GM19025 (cell line): ENCODE measurements around the gene ZYG11A.
"Not testable (repeated sequence)": the region's sequence is repeated elsewhere in the genome, so short reads cannot be mapped to it uniquely, and the experiment has no call there.

Experiments
- ATAC-seq: cut with Tn5 transposase; IDR thresholded peaks from one replicate; pipeline ENCODE4 v1.9.1; 2021; ENCODE audit warnings: mild to moderate bottlenecking, low read depth, moderate library complexity; ENCODE audit not compliant: unreplicated experiment

Gene ZYG11A

DNA sequence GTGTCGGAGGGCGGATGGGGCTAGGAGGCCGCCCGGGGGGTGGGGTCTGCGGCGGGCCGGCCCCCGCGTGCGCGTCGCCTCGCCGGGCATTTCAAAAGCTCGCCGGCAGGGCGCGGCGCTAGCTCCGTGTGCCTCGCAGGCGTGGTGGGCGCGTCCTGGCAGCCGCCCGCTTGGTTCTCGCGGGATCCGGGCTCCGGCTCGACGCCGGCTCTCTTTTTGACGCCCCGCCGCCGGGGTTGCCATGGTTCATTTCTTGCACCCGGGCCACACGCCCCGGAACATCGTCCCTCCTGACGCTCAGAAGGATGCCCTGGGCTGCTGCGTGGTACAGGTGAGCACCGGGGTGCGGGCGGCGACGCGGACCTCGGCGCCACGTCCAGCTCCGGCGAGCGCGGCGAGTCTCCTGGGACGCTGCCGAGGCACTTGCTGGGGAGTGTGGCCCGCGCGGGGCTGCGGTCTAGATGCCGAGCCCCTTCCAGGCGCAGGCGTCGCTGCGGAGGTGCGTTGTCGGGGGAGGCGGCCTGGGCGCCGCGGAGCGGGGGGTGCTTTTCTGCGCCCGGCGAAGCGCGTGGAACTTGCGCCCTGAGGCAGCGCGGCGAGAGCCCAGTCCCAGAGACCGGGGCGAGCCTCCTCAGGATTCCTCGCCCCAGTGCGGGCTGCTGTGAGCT is at the start of gene ZYG11A:
ZYG11A (plus strand) TSS at position 118 of the 668 bp plus-strand sequence; CDS start at position 242, 124 bp downstream.
- peak; percentile 91 for ATAC-seq

DNA sequence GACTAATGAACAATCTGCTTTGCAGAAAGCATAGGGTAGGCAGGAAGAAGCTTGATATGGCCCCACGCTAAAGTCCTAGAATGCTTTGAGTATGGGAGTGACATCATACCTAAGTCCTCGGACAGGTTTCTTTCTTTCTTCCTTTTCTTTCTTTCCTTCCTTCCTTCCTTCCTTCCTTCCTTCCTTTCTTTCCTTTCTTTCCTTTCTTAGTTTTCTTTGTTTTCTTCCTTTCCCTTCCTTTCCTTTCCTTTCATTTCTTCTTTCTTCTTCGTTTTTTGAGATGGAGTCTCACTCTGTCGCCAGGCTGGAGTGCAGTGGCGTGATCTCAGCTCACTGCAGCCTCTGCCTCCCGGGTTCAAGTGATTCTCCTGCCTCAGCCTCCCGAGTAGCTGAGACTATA is 48.8 kb upstream of the ZYG11A start:
- not testable (repeated sequence) for ATAC-seq

DNA sequence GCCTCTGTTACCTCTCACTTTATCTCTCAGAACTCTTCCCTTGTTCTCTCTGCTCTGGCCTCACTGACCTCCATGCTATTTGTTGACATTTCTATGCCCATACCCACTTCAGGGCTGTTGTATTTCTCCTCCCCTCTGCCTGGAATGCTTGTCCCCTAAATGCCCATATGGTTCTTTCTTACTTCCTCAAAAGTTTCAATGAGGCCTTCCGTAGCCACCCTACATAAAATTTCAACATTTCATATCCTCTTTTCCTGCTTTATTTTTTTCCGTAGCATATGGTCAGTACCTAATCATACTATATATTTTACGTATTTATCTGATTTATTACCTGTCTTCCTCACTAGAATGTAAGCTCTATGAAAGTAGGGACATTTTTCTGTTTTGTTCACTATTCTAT is 47.1 kb upstream of the ZYG11A start:
- no peak for ATAC-seq

DNA sequence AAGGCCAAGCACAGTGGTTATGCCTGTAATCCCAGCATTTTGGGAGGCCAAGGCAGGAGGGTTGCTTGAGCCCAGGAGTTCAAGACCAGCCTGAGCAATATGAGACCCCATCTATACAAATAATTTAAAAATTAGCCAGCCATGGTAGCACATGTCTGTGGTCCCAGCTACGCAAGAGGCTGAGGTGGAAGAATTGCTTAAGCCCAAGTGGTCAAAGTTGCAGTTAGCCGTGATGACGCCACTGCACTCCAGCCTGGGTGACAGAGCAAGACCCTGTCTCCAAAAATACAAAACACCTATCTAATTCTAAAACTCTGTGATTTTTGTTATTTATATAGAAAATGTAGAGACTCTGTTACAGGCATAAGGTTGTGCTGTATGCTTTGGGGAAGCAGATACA is 44.2 kb upstream of the ZYG11A start:
- ATAC-seq: no peak

DNA sequence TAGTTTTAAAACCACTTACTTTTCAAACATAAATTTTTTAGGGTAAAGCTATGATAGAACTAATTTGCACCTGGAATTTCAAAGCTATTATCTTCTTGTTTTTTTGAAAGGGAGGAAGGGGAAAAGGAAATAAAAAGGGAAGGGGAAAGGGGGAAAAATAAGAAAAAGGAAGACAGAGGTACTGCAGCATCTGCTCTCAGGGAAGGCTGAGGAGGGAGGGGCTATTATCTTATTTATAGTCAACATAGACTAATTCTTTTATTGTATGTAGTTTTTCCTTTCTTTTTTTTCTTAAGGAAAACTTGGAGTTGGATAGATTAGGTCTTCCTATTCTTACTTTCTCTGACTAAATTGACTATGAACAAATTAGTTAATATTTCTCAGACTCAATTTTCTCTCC is 41.5 kb upstream of the ZYG11A start:
- ATAC-seq: no peak

DNA sequence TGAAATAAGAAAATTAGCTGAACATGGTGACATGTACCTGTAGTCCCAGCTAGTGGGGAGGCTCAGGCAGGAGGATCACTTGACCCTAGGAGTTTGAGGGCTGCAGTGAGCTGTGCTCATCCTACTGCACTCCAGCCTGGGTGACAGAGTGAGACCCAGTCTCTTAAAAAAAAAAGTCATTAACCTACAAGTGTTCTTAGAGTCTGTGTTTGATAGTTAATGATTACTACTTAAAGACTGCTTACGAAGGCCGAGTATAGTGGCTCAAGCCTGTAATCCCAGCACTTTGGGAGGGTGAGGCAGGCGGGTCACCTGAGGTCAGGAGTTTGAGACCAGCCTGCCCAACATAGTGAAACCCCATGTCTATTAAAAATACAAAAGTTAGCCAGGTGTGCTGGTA is 38.5 kb upstream of the ZYG11A start:
- not testable (repeated sequence) for ATAC-seq

DNA sequence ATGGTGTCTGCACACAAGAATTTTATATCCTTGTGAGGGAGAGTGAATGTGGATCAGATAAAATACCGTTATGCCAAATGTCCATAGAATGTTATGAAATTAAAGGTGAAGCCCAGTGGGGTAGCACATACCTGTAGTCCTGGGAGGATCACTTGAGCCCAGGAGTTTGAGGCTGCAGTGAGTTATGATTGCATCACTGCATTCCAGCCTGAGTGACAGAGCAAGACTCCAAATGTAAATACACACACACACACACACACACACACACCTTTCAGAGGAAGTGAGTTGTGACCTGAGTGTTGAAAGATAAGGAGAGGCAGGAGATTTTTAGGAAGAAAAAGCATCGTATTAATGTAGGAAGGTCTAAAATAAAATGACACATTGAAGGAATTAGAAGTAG is 28.1 kb upstream of the ZYG11A start:
- no peak for ATAC-seq

DNA sequence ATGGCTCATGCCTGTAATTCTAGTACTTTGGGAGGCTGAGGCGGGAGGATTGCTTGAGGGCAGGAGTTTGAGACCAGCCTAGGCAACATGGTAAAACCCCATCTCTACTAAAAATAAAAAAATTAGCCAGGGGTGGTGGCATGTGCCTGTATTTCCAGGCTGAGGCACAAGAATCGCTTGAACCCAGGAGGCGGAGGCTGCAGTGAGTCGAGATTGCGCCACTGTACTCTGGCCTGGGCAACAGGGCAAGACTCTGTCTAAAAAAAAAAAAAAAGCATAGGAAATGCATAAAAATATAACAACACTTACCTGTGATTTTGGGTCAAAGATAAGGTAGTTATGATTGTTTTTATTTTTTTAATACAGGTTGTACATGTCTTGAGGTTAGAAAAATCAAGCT is 21.7 kb upstream of the ZYG11A start:
- ATAC-seq: not testable (repeated sequence)

DNA sequence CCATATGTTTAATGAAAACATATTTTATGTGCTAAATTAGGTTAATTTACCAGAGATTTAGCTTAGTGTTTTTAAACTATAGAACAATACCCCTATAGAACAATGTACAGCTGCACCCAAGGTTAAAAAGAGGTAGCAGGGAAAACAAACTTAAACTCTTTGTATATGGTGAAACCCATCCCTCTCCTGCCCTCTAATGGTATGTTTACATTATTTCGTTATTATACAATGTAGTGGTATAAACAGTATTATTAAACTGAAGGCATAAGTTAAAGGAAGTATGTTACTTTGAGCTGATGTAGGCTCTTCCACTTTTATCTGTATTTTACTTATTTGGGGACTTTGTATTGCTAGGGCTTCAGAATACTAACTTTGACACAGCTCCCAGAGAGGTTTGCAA is 16.7 kb upstream of the ZYG11A start:
- ATAC-seq: no peak

DNA sequence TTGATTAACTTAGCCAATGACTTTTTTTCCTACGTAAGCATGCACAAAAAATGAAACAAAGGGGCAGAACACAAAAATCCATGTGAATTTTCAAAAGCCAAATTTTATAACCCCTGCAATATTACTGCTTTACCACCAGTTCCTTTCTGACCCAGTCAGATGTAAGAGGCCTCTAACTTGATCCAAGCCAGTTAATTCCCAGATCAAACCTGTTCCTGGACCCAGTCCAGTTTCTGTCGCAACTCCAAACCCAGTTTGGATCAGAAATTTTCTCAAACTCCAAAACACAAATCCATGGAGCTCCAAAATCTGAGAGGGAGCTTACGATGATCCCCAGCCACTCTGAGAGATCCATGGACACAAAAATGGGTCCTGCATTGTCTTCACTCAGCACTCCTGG is 7.8 kb upstream of the ZYG11A start:
- ATAC-seq: no peak

DNA sequence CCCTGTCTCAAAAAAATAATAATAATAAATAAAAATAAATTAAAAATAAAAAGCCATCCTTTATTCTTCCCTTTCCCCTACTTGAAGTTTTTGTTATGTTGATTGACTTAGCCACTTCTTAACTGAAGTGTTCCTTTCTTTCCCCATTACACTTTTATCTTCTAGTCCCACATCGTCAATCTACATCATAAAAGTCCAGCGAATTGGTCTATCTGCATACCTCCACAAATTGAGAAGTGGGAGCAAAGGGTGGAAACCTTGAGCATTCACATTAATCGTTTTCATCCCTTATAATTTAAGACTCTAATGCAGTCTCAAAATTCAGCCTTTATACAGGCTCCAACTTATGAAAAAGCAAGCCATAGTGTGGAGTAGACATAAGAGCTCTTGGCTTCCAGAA is 6.5 kb upstream of the ZYG11A start:
- ATAC-seq: no peak

DNA sequence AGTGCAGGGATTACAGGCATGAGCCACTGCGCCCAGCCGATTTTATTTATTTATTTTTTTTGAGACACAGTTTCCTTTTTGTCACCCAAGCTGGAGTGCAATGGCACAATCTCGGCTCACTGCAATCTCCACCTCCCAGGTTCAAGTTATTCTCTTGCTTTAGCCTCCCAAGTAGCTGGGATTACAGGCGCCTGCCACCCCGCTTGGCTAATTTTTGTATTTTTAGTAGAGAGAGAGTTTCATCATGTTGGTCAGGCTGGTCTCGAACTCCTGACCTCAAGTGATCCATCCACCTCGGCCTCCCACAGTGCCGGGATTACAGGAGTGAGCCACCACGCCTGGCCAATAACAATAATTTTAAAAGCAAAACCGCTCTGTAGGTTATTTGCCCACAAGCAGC is 3.4 kb upstream of the ZYG11A start:
- ATAC-seq: not testable (repeated sequence)

DNA sequence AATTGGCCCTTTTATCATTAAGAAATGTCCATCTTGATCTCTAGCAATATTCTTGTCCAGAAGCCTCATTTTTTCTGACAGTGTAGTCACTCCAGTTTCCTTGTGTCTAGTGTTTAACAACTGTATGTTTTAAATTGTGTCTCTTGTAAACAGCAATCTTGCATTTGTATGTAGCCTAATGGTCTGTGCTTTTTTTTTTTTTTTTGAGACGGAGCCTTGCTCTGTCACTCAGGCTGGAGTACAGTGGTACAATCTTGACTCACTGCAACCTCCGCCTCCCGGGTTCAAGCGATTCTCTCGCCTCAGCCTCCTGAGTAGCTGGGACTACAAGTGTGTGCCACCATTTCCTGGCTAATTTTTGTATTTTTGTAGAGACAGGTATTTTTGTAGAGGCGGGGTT is 2.6 kb downstream of the ZYG11A start:
- not testable (repeated sequence) for ATAC-seq

DNA sequence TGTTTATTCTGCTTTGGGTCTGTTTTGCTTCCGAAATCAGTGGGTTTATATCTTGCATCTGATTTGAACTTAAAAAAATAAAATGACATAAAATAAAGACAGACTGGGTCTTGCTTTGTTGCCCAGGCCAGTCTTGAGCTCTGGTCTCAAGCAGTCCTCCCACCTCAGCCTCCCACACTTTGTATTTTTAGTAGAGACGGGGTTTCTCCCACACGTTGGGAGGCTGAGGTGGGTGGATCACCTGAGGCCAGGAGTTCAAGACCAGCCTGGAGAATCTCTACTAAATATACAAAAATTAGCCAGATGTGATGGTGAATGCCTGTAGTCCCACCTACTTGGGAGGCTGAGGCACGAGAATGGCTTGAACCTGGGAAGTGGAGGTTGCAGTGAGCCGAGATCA is 5.9 kb downstream of the ZYG11A start:
- no peak for ATAC-seq

DNA sequence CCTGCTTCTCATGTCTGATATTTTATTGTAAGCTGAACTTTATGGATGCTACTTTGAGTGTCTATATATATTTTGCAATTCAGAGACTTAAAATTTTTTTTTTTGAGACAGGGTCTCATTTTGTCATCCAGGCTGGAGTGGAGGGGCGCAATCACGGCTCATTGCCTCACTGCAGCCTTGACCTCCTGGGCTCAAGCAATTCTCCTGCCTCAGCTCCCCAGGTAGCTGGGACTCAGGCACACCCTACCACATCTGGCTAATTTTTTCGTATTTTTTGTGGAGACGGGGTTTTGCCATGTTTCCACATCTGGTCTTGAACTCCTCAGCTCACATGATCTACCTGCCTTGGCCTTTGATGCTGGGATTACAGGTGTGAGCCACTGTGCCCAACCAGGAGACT is 8.4 kb downstream of the ZYG11A start:
- no peak for ATAC-seq

DNA sequence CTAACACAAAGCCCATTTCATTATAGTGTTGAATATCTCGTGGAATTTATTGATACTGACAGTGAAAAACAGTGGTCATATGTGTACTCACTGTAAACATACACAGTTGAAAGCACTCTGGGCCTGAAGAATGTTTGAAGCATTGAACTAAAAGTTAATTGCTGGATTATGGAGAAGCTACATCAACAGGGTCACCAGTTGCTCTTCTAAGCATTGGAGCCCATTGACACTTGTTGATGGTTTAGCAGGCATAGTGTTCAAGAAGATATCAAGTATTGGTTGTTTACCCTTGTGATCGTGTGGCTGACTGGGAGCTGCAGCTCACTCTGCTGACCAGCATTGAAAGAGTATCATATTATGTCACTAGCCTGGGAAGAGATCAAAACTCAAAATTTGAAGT is 10.3 kb downstream of the ZYG11A start:
- no peak for ATAC-seq

DNA sequence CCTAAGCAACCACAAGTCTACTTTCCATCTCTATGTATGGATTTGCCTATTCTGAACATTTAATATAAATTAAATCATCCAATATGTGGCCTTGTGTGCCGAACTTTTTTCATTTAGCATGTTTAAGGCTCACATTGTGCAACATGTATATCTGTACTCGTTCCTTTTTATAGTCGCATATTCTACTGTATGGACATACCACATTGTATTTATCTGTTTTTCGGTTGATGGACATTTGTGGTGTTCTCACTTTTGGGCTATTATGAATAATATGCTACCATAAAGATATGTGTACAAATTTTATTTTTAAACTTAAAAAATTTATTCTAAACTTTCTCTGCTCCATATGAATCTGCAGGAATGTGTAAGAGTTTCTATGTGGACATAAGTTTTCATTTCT is 13.0 kb downstream of the ZYG11A start:
- no peak for ATAC-seq

DNA sequence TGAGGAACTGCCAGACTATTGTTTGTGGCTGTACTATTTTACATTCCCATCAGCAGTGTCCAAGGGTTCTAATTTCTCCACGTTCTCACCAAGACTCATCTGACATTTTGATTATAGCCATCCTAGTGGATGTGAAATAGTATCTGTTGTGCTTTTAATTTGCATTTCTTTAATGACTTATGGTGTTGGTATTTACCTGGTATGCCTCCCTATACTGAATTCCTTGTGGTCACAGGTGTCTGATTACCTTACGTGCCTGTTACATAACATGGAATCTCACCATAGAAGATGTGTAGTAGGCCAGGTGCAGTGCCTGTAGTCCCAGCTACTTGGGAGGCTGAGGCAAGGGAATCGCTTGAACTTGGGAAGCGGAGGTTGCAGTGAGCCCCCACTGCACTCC is 13.5 kb downstream of the ZYG11A start:
- ATAC-seq: no peak

DNA sequence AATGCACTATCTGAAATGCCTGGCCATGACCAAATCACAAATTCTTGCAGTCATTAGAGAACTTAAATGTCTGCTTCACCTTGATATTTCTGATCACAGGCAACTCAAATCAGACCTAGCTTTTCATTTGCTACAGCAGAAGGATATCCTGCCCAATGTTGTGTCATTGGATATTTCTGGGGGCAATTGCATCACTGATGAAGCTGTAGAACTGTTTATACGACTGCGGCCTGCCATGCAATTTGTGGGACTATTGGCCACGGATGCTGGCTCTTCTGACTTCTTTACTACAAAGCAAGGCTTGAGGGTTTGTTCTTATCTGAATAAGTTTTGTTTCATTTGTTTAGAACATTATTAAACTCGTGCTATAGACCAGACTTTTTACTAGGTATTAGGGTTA is 14.9 kb downstream of the ZYG11A start:
- no peak for ATAC-seq

DNA sequence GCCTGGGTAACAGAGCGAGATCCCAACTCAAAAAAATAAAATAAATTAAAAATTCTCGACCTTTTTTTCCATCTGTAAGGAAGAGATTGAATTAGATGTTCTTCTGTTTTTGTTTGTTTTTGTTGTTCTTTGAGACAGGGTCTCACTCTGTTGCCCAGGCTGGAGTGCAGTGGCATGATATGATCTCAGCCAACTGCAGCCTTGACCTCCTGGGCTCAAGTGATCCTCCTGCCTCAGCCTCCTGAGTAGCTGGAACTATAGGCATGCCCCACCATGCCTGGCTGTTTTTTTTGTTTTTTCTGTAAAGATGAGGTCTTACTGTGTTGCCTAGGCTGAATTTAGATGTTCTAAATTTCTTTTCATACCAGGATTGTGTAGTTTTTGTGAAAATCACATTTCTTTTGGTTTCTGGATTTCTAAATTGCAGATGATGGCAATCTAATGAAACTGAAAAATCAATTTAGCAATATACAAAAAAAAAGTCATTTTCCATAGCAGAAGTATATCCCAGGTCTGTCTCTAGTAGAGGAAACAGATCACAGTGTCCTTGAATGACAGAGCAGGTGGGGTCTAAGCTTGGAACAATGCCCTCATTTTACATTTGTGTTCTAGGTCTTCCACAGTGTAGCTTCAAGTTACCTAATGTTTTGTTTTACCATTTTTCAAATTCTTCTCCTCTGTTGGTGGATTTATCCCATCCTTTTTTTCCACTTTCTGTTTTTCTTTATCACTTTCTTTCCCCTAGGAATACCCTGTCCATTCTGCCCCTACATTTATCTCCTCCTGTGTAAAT is 20.3 kb downstream of the ZYG11A start:
- no peak for ATAC-seq

DNA sequence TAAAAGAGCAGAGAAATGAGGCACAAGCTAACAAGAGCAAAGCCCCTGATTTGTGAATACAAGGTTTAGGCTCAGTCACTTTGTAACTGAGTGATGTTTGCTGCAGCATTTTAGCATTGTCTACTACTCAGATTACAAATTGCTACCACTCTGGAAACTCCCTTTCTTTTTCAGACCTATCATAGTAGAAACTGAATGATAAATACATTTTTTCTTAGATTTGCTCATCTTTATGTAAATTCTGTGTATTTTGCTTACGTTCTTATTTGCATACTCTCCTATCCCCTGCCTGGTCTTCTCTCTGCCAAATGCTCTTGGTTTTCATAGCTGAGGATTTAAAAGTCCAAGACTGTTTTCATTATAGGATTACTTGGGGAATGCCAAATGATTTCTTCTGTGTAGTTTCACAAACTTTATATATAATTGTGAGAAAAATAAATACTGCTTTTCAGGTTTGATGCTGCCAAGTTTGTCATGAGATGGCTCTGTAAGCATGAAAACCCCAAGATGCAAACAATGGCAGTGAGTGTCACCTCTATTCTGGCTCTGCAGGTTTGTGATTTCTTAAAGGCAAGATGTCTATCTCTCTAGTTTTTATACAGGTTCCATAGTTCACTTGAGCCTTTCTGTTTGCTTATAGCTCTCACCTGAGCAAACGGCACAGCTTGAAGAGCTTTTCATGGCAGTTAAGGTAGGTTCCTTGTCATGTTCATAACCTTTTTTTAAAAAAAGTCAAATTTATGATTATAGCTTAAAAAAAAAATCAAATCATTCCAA is 24.7 kb downstream of the ZYG11A start:
- peak; percentile 95 for ATAC-seq
